GM18502 (cell line): ENCODE measurements around the gene ASTN2.
A peak's percentile ranks its signal among the peaks of the same experiment; 100 is the strongest.
"Not testable (repeated sequence)": the region's sequence is repeated elsewhere in the genome, so short reads cannot be mapped to it uniquely, and the experiment has no call there.

Source experiments
- ATAC-seq: cut with Tn5 transposase; IDR thresholded peaks from one replicate; pipeline ENCODE4 v1.9.1; 2021; ENCODE audit warnings: mild to moderate bottlenecking; ENCODE audit not compliant: unreplicated experiment, poor library complexity

Gene ASTN2

GRCh38 chr9:116942593-116943061 lies 472.2 kb downstream of the ASTN2 start:
- peak; percentile 66 for ATAC-seq

GRCh38 chr9:116941266-116941665 lies 473.6 kb downstream of the ASTN2 start:
- ATAC-seq: no peak

GRCh38 chr9:116940614-116941215 lies 474.1 kb downstream of the ASTN2 start:
- ATAC-seq: no peak

- ATAC-seq: peak; percentile 61
Observed at GRCh38 chr9:116939614-116940013, 475.2 kb downstream of the ASTN2 start.

GRCh38 chr9:116939161-116939560 lies 475.7 kb downstream of the ASTN2 start:
- no peak for ATAC-seq

GRCh38 chr9:116937361-116937760 lies 477.5 kb downstream of the ASTN2 start:
- no peak for ATAC-seq

GRCh38 chr9:116935149-116935897 lies 479.5 kb downstream of the ASTN2 start:
- peak; percentile 61 for ATAC-seq

GRCh38 chr9:116934131-116934530 lies 480.7 kb downstream of the ASTN2 start:
- ATAC-seq: no peak

- no peak for ATAC-seq
Observed at GRCh38 chr9:116933251-116933650, 481.6 kb downstream of the ASTN2 start.

- ATAC-seq: no peak
Observed at GRCh38 chr9:116929621-116930020, 485.2 kb downstream of the ASTN2 start.

GRCh38 chr9:116928884-116929283 lies 486.0 kb downstream of the ASTN2 start:
- no peak for ATAC-seq

GRCh38 chr9:116928289-116928688 lies 486.6 kb downstream of the ASTN2 start:
- ATAC-seq: no peak

GRCh38 chr9:116927726-116928125 lies 487.1 kb downstream of the ASTN2 start:
- no peak for ATAC-seq

GRCh38 chr9:116925121-116925520 lies 489.7 kb downstream of the ASTN2 start:
- no peak for ATAC-seq

GRCh38 chr9:116924462-116925110 lies 490.3 kb downstream of the ASTN2 start:
- no peak for ATAC-seq

- not testable (repeated sequence) for ATAC-seq
Observed at GRCh38 chr9:116917895-116918508, 496.9 kb downstream of the ASTN2 start.

GRCh38 chr9:116913536-116913935 lies 501.3 kb downstream of the ASTN2 start:
- no peak for ATAC-seq

GRCh38 chr9:116910201-116910600 lies 504.7 kb downstream of the ASTN2 start:
- ATAC-seq: no peak

GRCh38 chr9:116907989-116908388 lies 506.9 kb downstream of the ASTN2 start:
- peak; percentile 48 for ATAC-seq

- no peak for ATAC-seq
Observed at GRCh38 chr9:116905171-116905588, 509.7 kb downstream of the ASTN2 start.

GRCh38 chr9:116904165-116904564 lies 510.7 kb downstream of the ASTN2 start:
- no peak for ATAC-seq
